Measurements from ENCODE around the gene GLS2.
"Not testable (repeated sequence)": the region's sequence is repeated elsewhere in the genome, so short reads cannot be mapped to it uniquely, and the experiment has no call there.

Gene GLS2

GRCh38 chr12:56490360-56490759 is 2.4 kb upstream of the GLS2 start:
- ATAC-seq, result no peak

- ATAC-seq, result peak; percentile 17 to 30
Observed at GRCh38 chr12:56487448-56488040, 417 bp downstream of the GLS2 start.

GRCh38 chr12:56486694-56487093 is 1.3 kb downstream of the GLS2 start:
- ATAC-seq, result no peak

- ATAC-seq, result no peak
Observed at GRCh38 chr12:56484566-56484965, 3.4 kb downstream of the GLS2 start.

- no peak for ATAC-seq
Observed at GRCh38 chr12:56479625-56480024, 8.3 kb downstream of the GLS2 start.

GRCh38 chr12:56477521-56478225 is 10.3 kb downstream of the GLS2 start:
- no peak for ATAC-seq

GRCh38 chr12:56476972-56477432 is 11.0 kb downstream of the GLS2 start:
- no peak for ATAC-seq

- no peak for ATAC-seq
Observed at GRCh38 chr12:56476143-56476542, 11.8 kb downstream of the GLS2 start.

- ATAC-seq, result no peak
Observed at GRCh38 chr12:56474389-56474788, 13.6 kb downstream of the GLS2 start.

GRCh38 chr12:56469007-56469930 is 18.7 kb downstream of the GLS2 start:
- ATAC-seq, result no peak

- ATAC-seq, result peak; percentile 98
Observed at GRCh38 chr12:56468216-56469006, 19.6 kb downstream of the GLS2 start, which contains the start of gene SPRYD4. SPRYD4 (plus strand) TSS chr12:56468578; CDS start chr12:56468592, 14 bp downstream.

- no peak for ATAC-seq
Observed at GRCh38 chr12:56462565-56462964, 25.4 kb downstream of the GLS2 start.

- no peak for ATAC-seq
Observed at GRCh38 chr12:56461235-56462159, 26.5 kb downstream of the GLS2 start.

- no peak for ATAC-seq
Observed at GRCh38 chr12:56457817-56458216, 30.1 kb downstream of the GLS2 start.

- ATAC-seq, result no peak
Observed at GRCh38 chr12:56454557-56454956, 33.4 kb downstream of the GLS2 start, which contains the start of gene MIP. MIP (minus strand) TSS chr12:56454657; CDS start chr12:56454613, 44 bp downstream.

- ATAC-seq, result no peak
Observed at GRCh38 chr12:56451147-56451546, 36.8 kb downstream of the GLS2 start.

- ATAC-seq, result no peak
Observed at GRCh38 chr12:56450241-56450640, 37.7 kb downstream of the GLS2 start.

- no peak for ATAC-seq
Observed at GRCh38 chr12:56449622-56449984, 38.4 kb downstream of the GLS2 start.

GRCh38 chr12:56448860-56449621 is 38.9 kb downstream of the GLS2 start, which contains the start of gene TIMELESS:
TIMELESS (minus strand) TSS chr12:56449426; CDS start chr12:56434170, 15,256 bp downstream.
- ATAC-seq, result peak; percentile 97 to 98

- not testable (repeated sequence) for ATAC-seq
Observed at GRCh38 chr12:56443208-56443607, 44.8 kb downstream of the GLS2 start.

Measured in activated CD4-positive, CD25-positive, alpha-beta regulatory T cell treated with anti-CD3 and anti-CD28 coated beads, Interleukin-2, amount 50 U/mL, for 24 hours (primary cell).